Right atrium auricular region (tissue), 2 donors: ENCODE measurements around the gene PCNX4. TPM values are rescaled to one million over a fixed set of nuclear protein-coding genes. Genes with fewer than 3 reads are reported as not detected.

Experiments
- DNase-seq: peaks from one replicate; pipeline ENCODE4 v3.0.0-alpha.2; 2019; ENCODE audit warnings: low spot score
- H3K27ac ChIP-seq, 2 donors: fragments of 200-600 bp; sonication (generic); 1 replicate in 1 of 2; 2 replicates in 1 of 2; pipeline ENCODE4 v1.5.1; 2016 to 2019
- H3K27me3 ChIP-seq, 2 donors: fragments of 200-600 bp; sonication (generic); one replicate each; pipeline versions ENCODE4 v1.5.1 to v1.6.0; 2017 to 2019
- H3K36me3 ChIP-seq: fragments of 200-600 bp; sonication (generic); one replicate; pipeline ENCODE4 v1.5.1; 2016
- H3K4me1 ChIP-seq, 2 donors: fragments of 200-600 bp; sonication (generic); one replicate each; pipeline versions ENCODE4 v1.5.1 to v1.6.0; 2017 to 2019
- H3K4me3 ChIP-seq, 2 donors: fragments of 200-600 bp; sonication (generic); 1 replicate in 1 of 2; 2 replicates in 1 of 2; pipeline ENCODE4 v1.5.1; 2017 to 2019; ENCODE audit warnings: mild to moderate bottlenecking in 1 of 2, moderate library complexity in 1 of 2
- H3K9me3 ChIP-seq, 2 donors: fragments of 200-600 bp; sonication (generic); one replicate each; pipeline ENCODE4 v1.5.1; 2019
- total RNA-seq, 2 donors: library from RNA; depleted of rRNA; stranded (reverse); fragments of >200 nt; gene quantifications; one replicate each; pipeline ENCODE4 v1.1.0, GENCODE V29; 2016
- TF ChIP-seq, protein P1 (sequence below), 2 donors: fragments of 200-600 bp; sonication (generic); IDR thresholded peaks; one replicate each; pipeline ENCODE4 v1.5.1; 2019; ENCODE audit warnings: antibody characterized with exemption in 2 of 2

PCNX4 gene
- total RNA-seq, 2 donors from 2014 or later: 63.2 to 65.0 TPM

DNA sequence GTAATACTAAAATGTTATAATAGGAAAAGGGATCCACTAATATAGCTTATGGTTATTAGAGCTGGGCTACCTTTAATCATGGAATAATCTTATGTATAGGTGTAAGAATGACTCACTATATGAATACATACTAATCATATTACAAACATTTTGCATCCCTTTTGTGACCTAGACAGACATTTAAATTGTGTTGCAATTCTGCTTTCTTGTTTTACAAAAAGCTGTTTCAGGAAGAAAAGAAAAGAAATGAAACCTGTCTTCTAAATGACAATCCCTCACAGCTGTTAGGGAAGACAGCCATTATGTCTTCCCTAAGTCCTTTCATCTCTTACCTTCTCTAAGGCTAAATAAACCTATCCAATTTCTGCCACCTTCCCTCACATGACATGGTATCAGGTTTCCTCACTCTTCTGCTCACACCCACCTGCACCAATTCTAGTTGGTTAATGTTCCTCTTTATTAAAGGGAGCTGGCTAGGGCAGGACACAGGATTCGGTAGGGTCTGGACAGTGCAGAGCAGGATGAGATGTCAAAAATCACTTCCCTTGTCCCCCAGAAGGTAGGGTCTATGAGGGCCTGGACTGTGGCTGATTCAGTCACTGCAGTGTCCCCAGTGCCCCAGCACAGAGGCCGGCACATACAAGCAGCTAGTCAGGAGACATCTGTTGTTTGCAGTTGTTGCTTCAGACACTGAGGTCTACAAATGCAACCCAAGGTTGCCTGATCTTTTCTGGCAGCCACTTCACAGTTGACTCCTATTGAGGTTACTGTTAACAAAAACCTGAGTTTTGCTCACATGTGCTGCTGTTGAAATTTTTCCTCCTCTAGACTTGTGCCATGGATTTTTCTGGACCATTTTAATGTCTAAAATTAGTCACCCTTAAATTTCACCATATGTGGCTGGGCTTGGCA, 69.7 kb downstream of the PCNX4 start:
- H3K9me3 ChIP-seq: no peaks in the 10 kb centered on the region
- H3K27me3 ChIP-seq: no peaks in the 10 kb centered on the region
- H3K4me1 ChIP-seq: peaks cover 0 to 24% of the 10 kb centered on the region in 2 donors
- peak overlapping the region; percentile 31 to 32 for H3K27ac ChIP-seq
- peak; percentile 71 for DNase-seq
- TF ChIP-seq, protein P1, sequence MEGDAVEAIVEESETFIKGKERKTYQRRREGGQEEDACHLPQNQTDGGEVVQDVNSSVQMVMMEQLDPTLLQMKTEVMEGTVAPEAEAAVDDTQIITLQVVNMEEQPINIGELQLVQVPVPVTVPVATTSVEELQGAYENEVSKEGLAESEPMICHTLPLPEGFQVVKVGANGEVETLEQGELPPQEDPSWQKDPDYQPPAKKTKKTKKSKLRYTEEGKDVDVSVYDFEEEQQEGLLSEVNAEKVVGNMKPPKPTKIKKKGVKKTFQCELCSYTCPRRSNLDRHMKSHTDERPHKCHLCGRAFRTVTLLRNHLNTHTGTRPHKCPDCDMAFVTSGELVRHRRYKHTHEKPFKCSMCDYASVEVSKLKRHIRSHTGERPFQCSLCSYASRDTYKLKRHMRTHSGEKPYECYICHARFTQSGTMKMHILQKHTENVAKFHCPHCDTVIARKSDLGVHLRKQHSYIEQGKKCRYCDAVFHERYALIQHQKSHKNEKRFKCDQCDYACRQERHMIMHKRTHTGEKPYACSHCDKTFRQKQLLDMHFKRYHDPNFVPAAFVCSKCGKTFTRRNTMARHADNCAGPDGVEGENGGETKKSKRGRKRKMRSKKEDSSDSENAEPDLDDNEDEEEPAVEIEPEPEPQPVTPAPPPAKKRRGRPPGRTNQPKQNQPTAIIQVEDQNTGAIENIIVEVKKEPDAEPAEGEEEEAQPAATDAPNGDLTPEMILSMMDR (IDR thresholded peaks at IDR 0.05): no peak
- H3K36me3 ChIP-seq: no peaks in the 10 kb centered on the region
- H3K4me3 ChIP-seq: no peak overlapping the region

DNA sequence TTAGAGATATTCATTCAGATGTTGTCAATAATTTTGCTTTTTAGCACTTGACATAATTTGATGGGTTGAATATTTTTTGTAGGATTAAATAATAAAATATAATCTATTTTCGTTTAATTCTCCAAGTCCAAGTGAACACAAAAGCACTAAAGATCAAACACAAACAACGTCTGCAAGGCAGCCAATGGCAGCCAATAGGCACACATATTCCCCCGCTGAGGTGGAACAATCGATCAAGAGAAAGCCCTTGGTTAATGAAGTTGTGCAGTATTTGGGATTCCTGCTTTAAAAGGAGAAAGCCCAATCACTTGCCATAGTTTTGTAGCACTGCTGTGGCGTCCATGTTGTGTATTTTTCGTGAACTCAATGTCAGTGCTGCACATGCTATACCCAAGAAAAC, 72.0 kb downstream of the PCNX4 start:
- no peaks in the 10 kb centered on the region for H3K9me3 ChIP-seq
- no peak for DNase-seq
- no peaks in the 10 kb centered on the region for H3K36me3 ChIP-seq
- H3K4me1 ChIP-seq: peaks cover 0 to 27% of the 10 kb centered on the region in 2 donors
- peak overlapping the region in 1 of 2 donors; percentile 92 for H3K27ac ChIP-seq
- TF ChIP-seq, protein P1 (IDR thresholded peaks at IDR 0.05): no peak
- H3K4me3 ChIP-seq: peak overlapping the region in 1 of 2 donors; percentile 66
- H3K27me3 ChIP-seq: no peaks in the 10 kb centered on the region

DNA sequence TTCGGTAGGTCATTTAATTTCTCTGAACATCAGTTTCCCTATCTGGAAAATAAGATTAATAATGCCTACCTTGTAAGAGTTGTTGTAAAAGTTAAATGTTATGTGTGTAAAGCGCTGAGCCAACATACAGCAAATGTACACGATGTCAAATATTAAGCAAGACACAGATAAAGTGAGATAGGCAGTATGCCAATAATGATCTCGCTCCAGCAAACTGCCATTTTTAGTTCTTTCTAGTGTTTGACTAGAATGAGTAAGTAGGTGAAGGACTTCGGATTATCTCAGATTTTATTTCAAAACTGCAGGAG, 72.6 kb downstream of the PCNX4 start:
- Histone ChIP-seq H3K9me3 (no peaks in the 10 kb centered on the region), H3K4me1 (peaks cover 0 to 27% of the 10 kb centered on the region in 2 donors), H3K27ac (peak overlapping the region; percentile 92 to 96), H3K36me3 (no peaks in the 10 kb centered on the region), H3K27me3 (no peaks in the 10 kb centered on the region), H3K4me3 (peak overlapping the region; percentile 66 to 95)
- no peak for DNase-seq
- TF ChIP-seq, protein P1 (IDR thresholded peaks at IDR 0.05): no peak

DNA sequence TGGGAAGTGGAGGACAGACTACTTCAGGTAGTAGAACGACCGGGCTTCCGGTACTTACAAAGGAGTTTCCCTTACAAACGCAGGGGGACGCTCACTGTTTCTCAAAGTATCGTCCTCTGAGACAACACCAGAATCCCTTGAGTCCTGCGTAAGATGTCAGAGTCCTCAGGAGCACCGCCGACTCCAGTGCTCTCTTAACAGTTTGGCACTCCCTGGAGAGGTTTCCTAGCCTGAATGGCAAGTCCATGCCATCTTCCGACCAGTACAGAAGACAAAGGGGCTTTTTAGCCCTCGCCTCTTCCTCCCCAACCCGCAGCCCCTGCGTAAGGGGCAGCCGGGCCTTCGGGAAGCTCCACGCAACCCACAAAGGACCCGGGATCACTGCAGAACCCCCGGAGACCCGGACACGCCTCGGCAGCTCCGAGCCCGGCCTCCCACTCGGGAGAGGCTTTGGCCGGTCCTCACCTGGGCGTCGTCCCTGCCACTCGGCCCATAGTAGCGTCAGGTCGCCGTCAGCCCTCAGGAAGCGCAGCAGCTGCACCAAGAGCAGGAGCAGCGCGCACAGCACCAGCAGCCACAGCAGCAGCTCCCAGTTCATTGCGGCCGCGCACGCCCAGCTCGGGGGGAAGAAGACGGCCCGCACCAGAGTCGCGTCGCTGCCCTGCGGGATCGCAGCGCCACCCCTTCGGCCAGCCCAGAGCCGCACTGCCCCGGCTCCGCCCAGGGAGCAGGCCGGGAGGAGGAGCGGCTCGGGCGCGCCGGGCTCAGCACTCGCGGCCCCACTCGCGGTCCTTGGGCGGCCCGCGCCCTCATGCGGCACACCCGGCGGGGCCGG, 73.2 kb downstream of the PCNX4 start, which contains the start of gene DHRS7:
Gene DHRS7 (minus strand): TSS at position 687 of the 835 bp plus-strand sequence. CDS start 89 bp downstream, at position 598.
- peak within 1 kb of the TSS; percentile 66 to 95 for H3K4me3 ChIP-seq
- DNase-seq: peak; percentile 78
- no peaks in the 10 kb centered on the region for H3K9me3 ChIP-seq
- H3K27ac ChIP-seq: peak within 1 kb of the TSS; percentile 92 to 96
- TF ChIP-seq, protein P1 (IDR thresholded peaks at IDR 0.05): peak in 1 of 2 donors; percentile 88
- no peaks in the 10 kb centered on the region for H3K27me3 ChIP-seq
- H3K4me1 ChIP-seq: peaks cover 0 to 27% of the 10 kb centered on the region in 2 donors
- H3K36me3 ChIP-seq: no peaks in the 10 kb centered on the region

DNA sequence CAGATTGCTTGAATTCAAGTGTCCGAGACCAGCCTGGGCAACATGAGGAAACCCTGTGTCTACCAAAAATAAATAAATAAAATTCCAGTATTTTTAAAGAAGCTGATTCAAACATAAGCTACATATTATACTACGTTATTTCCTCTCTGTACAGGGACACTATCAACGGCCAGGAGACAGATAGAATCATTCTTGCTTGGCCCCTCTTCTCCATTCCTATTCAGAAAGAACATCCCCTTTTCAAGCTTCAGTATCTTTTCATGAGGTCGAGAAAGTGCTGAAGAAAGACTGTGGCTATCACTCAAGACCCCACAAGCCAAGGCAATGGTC, 73.8 kb downstream of the PCNX4 start:
- DNase-seq: no peak
- TF ChIP-seq, protein P1 (IDR thresholded peaks at IDR 0.05): peak in 1 of 2 donors; percentile 5
- Histone ChIP-seq H3K4me3 (peak overlapping the region; percentile 66 to 95), H3K27me3 (no peaks in the 10 kb centered on the region), H3K4me1 (peaks cover 0 to 25% of the 10 kb centered on the region in 2 donors), H3K27ac (peak overlapping the region; percentile 92 to 96), H3K36me3 (no peaks in the 10 kb centered on the region), H3K9me3 (no peaks in the 10 kb centered on the region)
